Esophagus mucosa (tissue), 1 donor: ENCODE measurements around the gene FGL2. TPM values are rescaled to one million over a fixed set of nuclear protein-coding genes. Genes with fewer than 3 reads are reported as not detected.
"Not testable (repeated sequence)": the region's sequence is repeated elsewhere in the genome, so short reads cannot be mapped to it uniquely, and the experiment has no call there.

Source experiments
- ATAC-seq: fragments of 200-7000 bp; cut with Tn5 transposase; one replicate; pipeline ENCODE4 v1.9.1; 2020
- total RNA-seq: library from RNA; stranded (reverse); gene quantifications from one replicate; pipeline ENCODE4 v1.2.4, GENCODE V29; 2023
- donor health status: DM: yes; HTN: yes; CAD: no.

FGL2 gene
- total RNA-seq, 1 donor from 2014 or later: 1.6 TPM

DNA sequence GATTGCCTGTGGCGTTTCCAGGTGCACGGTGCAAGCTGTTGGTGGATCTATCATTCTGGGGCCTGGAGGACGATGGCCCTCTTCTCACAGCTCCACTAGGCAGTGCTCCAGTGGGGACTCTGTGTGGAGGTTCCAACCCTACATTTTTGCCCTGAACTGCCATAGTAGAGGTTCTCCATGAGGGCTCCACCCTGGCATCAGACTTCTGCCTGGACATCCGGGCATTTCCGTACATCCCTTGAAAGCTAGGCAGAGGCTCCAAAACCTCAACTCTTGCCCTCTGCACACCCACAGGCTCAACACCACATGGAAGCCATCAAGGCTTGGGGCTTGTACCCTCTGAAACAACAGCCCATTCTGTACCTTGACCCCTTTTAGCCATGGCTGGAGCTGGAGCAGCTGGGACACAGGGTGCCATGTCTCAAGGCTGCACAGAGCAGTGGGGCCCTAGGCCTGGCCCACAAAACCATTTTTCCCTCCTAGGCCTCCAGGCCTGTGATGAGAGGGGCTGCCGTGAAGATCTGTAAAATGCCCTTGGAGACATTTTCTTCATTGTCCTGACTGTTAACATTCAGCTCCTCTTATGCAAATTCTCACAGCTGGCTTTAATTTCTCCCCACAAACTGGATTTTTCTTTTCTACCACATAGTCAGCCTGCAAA is 10.0 kb upstream of the FGL2 start:
- ATAC-seq: no peak

DNA sequence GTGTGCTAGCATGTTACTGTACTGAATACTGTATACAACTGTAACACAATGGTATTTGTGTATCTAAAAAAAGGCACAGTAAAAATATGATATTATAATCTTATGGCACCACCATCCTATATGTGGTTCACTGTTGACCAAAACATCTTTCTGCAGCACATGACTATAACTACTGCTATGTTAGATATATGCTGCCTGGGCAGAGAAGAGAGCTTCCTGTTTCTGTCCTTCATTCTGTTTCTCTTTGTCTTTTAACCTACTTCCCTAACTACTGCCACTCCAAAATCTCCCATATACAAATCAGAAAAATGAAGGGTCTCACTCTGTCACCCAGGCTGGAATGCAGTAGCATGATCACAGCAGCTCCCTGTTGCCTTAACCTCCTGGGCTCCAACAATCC is 8.8 kb upstream of the FGL2 start:
- no peak for ATAC-seq

DNA sequence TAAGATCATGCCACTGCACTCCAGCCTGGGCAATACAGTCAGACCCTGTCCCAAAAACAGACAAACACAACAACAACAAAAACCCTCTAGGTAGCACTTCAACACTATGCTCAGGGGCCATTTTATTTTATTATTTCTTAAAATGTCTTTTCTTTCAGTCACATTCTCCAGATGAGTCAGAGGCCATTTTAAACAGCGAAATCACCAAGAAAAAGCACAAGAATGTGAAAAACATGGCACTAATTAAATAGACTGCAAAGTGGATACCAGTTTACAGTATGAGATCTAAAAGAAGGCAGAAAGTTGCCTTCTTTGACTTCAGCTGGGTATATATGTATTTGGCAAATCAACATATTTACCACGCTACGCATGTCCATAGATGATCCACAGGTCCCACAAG is 6.1 kb upstream of the FGL2 start:
- no peak for ATAC-seq

DNA sequence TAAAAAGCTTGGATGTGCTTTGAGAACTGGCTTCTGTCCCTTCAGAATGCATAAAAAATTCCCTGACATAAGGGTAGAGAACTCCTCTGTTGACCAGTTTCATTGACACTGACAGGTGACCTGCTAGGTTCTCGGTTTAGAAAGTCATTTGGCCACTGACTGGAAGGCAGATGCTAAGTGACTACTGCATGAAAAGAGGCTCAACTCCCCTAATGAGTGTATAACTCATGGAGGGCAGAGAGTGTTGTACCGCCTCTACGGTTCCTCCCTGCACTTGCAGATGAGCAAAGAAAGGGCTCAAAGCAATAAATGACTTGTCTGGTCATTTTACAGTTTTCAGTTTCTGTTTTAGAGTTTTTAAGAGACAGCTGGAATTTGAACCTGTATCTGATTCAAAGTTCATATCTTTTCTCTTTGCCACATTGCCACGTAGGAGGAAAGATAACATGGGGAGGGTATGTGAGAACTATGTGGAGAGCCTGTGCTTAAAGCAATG is 2.9 kb upstream of the FGL2 start:
- ATAC-seq: no peak

DNA sequence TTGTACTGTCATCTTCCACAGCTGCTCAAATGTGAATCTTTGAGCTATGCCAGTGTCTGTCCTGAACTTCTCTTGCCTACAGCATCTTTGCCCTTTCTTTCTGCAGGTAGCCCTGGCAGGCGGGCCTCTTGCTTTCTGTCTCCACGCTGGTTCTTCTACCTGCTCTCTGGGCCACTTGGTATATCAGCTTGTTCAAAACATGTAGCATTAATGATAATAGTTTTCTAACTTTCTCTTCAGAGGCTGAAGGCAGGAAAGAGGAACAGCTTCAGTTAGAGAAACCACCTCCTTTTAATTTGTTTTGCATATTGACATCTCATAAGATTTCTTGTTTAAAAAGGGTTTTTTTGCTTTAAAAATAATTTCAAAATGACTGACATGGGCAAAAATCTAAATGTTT is 923 bp upstream of the FGL2 start:
- no peak for ATAC-seq

DNA sequence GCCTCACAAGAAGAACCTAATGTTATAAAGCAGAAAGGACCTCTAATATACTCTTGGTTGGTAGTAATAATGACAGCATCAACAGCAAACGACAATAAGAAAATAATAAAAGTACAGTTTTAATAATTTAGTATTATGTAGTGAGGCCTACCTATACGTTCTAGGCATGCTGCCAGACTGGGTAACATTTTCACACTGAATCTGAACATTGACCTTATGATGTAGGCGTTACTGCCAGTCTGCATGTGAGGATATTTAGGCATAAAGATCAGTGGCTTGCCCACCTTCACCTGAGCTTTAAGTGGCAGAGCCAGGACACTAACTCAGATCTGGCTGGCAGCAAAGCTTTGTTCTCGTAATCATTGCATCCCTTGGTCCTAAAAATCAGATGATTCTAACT is 2.5 kb downstream of the FGL2 start:
- no peak for ATAC-seq

DNA sequence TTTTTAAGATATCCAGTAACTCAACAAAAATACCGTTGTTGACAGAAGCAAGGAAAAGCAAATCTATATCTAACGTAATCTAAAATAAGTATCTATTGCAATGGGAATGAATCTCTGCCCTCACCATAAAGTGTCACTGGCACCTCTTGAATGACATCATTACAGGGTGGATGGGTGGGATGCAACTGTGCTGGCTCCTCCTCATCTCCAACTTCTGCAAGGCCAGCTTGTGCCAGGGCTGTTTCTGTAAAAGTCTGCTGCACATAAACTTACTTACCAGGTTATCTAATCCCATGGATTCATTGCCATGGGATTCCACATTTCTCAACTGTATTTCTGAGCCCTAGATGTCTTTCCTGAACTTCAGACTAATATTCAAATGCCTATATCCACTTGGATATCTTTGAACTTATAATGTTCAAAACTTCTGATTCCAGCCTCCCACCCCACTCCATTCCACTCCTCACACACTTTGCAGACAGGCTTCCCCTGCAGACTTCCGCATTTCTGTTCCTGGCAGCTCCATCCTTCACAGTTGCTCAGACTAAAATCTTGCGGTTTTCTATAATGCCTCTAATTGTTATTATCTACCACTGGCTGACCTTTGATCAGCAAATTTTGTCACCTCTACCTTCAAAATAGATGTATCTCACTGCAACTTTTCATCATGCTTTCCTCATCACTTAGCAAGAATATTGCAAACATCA is 10.7 kb downstream of the FGL2 start:
- ATAC-seq: no peak

DNA sequence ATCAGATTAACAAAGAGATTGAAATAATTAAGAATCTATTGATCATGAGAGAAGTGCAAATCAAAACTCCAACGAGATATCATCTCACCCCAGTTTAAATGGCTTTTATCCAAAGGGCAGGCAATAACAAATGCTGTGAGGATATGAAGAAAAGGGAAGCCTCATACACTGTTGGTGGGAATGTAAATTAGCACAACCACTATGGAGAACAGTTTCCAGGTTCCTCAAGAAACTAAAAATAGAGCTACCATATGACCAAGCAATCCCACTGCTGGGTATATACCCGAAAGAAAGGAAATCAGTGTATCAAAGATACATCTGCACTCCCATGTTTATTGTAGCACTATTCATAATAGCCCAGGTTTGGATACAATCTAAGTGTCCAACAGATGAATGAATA is 13.8 kb downstream of the FGL2 start:
- ATAC-seq: no peak

DNA sequence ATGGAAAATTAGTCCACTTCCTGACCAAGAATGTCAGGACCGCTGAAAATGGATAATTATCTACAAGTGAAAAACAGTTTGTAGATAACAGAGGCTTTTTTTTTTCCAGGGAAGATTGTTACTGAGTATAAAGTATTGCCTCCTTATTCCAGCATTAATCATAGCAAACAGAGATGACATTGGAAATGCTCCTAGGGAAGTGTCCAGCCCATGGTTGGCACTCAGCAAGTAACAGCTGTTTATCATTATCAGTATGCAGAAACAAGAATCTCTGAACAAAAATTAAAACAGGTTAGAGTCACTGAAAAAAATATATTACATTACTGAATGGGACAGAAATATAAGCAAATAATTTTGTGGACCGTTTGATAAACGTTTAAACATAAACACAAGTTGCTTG is 14.6 kb downstream of the FGL2 start:
- no peak for ATAC-seq

DNA sequence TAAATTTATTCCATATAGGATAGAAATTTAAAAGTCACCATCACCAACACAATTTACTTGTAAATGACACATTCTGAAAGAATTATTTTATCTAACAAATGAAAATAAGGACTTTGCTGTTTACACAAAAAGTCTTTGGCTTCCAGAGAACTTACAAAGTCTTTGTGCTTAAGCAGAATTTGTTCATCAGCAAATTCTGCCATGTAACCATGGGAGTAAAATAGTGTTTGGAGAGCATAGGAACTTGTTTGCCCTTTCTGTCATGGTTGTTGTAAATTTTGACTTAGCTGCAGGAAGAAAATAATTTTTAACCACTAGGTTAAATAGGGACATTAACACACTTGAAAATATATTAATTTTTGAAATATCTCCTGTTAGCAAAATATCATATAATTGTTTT is 15.2 kb downstream of the FGL2 start:
- no peak for ATAC-seq

DNA sequence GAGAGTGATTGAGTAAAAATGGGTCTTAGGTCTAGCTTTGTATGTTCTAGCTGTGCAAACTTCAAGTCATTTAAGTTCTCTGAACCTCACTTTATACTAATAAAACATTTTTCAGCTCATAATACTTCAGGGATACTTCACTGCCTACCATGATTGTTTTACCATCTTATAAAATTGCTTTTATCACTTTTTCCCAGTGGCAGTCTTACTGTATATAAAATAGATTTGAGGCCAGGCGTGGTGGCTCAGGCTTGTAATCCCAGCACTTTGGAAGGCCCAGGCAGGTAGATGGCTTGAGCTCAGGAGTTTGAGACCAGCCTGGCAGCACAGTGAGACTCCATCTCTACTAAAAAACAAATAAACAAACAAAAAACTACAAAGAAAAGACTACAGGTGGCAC is 17.4 kb downstream of the FGL2 start:
- no peak for ATAC-seq

DNA sequence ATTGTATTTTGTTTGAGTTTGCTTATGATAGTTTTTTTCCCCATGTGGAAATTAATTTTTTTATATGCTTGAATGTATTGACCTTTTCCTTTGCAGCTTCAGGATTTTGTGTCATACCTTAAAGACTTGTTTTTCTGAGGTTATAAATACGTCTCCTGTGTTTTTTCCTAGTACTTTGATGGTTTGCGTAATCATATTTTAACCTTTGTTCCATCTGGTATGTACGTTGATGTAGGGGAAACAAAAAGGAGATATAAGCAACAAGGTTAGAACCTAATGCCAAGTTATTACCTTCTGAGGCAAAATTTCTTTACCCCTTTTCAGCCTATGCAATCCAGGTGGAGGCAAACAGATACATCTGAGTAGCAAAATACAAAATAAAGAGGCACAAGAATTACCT is 17.9 kb downstream of the FGL2 start:
- no peak for ATAC-seq

DNA sequence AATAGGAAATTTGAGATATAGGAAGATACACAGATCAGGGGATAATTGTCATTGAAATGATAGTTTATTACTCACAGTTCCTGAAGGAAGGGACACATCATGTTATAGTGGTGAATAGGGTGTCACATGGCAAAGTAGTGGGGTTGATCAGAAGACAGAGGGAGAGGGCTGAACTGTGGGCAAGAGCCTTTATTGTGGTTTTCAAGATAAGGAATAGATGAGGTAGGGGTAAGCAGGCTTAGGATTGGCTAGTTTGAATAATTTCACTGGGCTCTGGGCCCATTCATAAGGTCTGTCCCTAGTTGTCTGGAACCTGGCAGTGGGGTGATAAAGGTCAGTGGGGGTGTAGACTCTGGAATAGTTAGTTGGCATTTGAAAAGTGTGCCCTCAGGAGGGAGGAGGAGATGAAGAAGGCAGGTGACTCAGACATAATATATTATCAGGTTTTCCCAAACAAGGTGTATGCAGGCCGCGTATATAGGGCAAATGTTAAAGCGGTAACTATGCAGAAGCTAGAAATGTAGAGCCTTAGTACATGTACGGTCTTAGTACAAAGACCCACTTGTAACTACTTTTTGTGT is 18.5 kb downstream of the FGL2 start:
- ATAC-seq: no peak

DNA sequence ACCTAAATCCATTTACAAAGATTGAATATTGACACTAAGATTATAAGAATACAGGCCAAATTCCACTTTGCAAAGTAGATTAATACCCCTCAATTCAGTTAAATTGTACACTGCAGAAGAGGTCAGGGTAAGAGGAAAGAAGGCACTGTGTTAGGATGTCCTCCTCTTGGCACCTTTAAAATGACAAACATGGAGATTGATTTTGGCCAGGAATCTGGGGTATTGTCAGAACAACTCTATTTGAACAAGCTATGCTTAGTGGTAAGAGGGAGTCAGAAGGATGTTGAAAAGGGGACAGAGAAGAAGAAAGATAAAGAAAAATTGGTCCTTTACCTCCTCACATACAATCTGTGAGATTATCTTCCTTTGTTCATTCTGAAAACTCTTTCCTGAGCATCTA is 21.6 kb downstream of the FGL2 start:
- not testable (repeated sequence) for ATAC-seq

DNA sequence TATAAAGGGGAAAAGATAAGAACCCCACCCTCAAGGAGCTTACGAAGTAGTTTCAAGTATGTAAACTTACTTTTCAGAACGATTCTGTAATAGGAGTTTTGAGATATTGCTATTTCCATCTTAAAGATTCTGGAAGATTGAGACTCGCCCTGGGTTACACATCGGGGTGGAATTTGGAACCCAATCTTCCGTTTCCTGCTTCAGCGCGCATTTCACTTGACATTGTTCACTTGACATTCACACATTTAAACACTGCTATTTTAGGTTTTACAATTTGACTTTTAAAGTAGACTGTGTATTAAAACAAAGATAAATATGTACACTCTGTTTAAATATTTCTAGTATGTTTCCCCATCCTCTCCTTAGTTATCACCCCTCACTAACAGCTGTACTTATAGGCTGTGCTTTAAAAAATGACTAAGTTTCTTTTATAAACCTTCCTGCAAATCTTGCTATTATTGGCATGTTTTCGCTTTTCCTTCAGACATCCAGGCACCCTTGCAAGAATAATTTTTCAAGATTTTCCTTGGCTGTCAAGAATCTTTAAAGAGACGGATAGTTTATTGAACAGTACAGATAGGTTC is 22.2 kb downstream of the FGL2 start:
- not testable (repeated sequence) for ATAC-seq

DNA sequence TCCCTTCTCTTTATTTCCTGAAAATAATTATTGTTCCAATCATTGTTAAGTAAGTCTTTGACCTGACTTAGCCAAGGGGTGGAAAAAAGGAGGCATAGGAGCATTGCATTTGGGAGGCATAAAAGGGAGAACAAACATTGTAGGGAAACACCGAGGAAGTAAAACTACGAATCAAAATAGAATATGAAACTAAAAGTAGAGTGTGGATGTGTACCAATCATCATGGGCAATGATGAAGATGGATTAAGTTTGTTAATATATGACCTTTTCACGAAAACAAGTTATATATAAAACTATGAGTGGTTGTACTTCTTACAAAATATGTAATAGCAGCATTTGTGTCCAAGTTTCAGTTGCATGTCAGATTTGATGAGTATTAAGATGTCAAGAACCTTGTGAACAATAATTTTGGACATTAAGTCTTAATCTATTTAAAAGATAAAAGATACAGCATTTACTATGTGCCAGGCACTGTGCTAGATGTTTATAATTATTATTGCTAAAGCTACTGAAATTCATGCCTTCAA is 24.3 kb downstream of the FGL2 start:
- not testable (repeated sequence) for ATAC-seq

DNA sequence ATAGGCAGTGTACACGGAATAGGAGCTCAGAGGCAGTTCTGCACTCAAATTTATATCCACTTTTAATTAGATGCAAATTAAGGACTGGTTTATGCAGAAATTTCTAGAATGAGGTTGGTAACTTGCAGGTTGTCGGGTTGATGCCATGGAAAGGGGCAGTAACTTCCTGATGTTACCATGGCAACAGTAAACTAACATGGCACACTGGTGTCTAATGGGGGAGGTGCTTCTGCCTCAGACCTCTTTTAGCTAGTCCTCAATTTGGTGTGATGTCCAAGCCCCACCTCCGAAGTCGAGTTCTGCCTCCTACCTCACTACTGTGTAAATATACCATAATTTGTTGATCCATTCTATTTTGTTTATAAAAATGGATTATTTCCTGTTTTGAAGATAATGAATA is 25.2 kb downstream of the FGL2 start:
- ATAC-seq: not testable (repeated sequence)

DNA sequence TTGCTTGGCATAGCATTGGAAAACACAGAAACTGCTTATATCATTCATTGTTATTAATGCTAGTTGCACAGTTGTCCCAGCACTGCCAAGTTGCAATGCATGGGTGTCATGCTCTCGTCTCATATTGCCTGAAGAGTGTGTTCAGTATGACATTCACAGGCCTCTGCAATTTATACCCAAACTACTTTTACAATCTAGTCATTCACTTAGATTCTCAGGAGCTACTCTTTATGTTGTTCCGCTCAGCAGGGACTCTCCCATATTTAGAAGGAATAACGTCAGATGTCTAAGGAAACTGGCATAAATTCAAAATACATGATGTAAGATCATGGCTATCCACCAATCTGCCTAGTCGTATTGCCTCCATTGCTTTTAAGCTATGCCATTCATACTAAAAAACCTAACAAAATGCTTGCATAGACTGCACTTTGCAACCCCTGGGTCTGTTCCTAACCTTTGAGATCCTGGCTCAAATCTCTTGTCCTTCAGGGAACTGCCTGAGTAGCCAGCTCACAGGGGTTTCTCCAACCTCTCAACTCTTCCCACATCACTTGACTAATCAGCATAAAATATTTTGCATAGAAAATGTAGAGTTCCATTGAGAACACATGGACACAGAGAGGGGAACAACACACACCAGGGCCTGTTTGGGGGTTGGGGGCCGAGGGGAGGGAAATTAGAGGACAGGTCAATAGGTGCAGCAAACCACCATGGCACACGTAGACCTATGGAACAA is 27.0 kb downstream of the FGL2 start:
- ATAC-seq: not testable (repeated sequence)

DNA sequence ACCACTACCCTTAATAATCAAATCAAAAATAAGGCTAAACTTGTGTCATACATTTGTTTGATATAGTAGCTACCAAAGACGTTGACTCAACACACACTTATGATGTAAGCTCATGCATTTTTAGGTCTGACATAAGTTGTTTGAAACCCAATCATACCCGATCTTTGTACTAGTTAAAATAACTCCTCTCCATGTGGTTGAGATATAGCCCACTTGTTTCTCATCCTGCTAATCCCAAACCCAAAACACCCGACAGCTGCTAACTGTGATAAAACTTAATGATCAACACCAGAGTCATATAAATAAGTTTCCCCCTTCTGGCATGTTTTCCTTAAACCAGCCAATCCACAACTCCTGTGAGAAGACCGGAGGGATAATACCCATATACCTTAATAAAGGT is 28.5 kb downstream of the FGL2 start:
- ATAC-seq: not testable (repeated sequence)

DNA sequence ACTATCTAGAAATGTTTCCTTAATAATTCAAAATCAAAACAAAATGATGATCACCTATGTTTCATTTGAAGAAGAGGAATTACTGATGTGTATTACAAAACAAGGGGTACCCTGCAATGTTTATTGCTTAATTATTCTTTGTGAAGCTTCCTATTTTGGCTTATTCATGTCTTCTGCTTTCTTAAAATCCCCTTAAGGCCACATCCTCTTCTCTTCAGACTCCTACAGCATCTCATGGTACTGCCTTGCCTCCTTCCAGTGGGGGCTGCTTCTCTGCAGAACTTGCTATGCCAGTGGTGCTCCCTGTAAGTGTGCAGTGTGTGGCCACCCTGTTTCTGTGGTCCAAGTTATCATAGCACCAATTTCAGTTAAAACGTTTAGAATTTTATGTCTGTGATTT is 42.2 kb downstream of the FGL2 start:
- ATAC-seq: peak; percentile 34

DNA sequence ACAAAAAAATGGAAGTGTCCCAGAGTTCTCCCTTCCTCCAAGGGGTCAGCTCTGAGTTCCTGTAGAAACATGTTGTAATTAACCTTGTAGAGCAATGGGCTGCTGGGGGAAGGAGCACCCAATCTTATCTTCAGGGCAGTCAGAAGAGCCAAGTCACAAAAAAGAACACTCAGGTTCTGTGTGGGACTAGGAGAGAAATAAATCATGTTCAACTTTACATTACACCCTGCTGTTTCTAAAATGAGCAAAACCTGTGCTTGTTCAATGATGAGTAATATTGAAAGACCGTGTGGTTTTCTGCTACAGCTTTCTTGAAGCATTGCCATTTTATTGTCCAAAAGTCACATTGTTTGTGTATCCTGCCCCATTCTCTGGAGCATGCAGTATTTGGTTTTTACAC is 42.6 kb downstream of the FGL2 start:
- peak; percentile 43 for ATAC-seq

DNA sequence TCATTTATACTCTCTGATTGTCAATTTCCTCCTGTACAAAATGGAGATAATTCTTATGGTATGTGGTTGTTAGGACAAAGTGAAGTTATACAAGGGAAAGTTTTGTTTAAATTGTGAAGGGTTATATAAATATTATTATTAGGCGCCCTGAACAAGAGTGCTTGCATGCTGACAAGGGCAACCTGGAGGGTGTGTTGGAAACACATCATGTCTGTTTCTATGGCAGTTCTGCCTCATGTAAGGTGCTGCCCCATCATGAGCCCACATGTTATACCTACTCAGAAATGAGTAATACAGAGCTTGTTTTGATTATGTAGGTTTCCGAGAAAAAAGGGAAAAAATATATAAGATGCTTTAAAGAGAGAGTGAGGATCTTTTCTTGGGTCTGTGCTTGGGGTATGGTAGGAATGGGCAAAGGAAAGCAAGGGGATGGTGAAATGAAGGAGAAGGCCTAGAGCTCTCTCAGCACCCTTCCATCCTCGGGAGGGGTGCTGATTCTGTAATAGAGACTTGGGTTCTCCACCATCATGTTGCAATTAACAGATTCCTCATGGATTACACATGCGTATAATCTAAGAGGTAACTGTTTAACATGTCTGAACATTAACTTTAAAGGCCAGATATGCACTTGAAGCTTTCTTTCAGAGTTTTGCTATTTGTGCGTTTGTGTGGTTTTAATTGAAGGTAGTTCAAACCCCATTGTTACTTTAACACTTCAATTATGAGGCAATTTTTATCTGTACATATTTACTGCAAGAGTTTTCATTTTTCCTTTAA is 43.8 kb downstream of the FGL2 start:
- ATAC-seq: peak; percentile 62
